HG03060 (cell line): ENCODE results near the gene TPSAB1.
"Not testable (repeated sequence)": the region's sequence is repeated elsewhere in the genome, so short reads cannot be mapped to it uniquely, and the experiment has no call there.

Experiments used
- ATAC-seq: cut with Tn5 transposase; IDR thresholded peaks from one replicate; pipeline ENCODE4 v1.9.1; 2021; ENCODE audit warnings: low read depth, moderate number of reproducible peaks; ENCODE audit not compliant: unreplicated experiment

TPSAB1 gene

GRCh38 chr16:1222553-1223354 lies 17.8 kb upstream of the TPSAB1 start:
- no peak for ATAC-seq

GRCh38 chr16:1223355-1224214 lies 16.9 kb upstream of the TPSAB1 start:
- ATAC-seq: no peak

- ATAC-seq: no peak
These were observed 15.9 kb upstream of the TPSAB1 start for GRCh38 chr16:1224558-1224957.

- no peak for ATAC-seq
These were observed 15.5 kb upstream of the TPSAB1 start, which contains the start of gene TPSG1 for GRCh38 chr16:1225051-1225451. Gene TPSG1, minus strand, starts transcription at chr16:1225268. Its CDS starts 16 bp downstream, at chr16:1225252.

- ATAC-seq: not testable (repeated sequence)
These were observed 14.7 kb upstream of the TPSAB1 start for GRCh38 chr16:1225728-1226311.

GRCh38 chr16:1226692-1227091 lies 13.8 kb upstream of the TPSAB1 start:
- ATAC-seq: not testable (repeated sequence)

GRCh38 chr16:1228227-1228626 lies 12.3 kb upstream of the TPSAB1 start:
- not testable (repeated sequence) for ATAC-seq

GRCh38 chr16:1229476-1229875 lies 11.0 kb upstream of the TPSAB1 start:
- not testable (repeated sequence) for ATAC-seq

GRCh38 chr16:1230084-1230470 lies 10.4 kb upstream of the TPSAB1 start, which contains the start of gene TPSB2:
Gene TPSB2, minus strand, starts transcription at chr16:1230184. Its CDS starts 233 bp downstream, at chr16:1229951.
- not testable (repeated sequence) for ATAC-seq

GRCh38 chr16:1230471-1231212 lies 9.9 kb upstream of the TPSAB1 start:
- ATAC-seq: not testable (repeated sequence)

GRCh38 chr16:1231301-1231700 lies 9.2 kb upstream of the TPSAB1 start:
- ATAC-seq: not testable (repeated sequence)

- not testable (repeated sequence) for ATAC-seq
These were observed 8.3 kb upstream of the TPSAB1 start for GRCh38 chr16:1232049-1232748.

GRCh38 chr16:1236659-1237058 lies 3.8 kb upstream of the TPSAB1 start:
- not testable (repeated sequence) for ATAC-seq

- ATAC-seq: no peak
These were observed 2.5 kb upstream of the TPSAB1 start for GRCh38 chr16:1237990-1238389.

- ATAC-seq: not testable (repeated sequence)
These were observed 1.6 kb upstream of the TPSAB1 start for GRCh38 chr16:1238909-1239308.

- not testable (repeated sequence) for ATAC-seq
These were observed 930 bp upstream of the TPSAB1 start for GRCh38 chr16:1239575-1239974.

- not testable (repeated sequence) for ATAC-seq
These were observed 576 bp downstream of the TPSAB1 start for GRCh38 chr16:1241081-1241480.

GRCh38 chr16:1243363-1243762 lies 2.9 kb downstream of the TPSAB1 start:
- not testable (repeated sequence) for ATAC-seq
